ENCODE results near the gene ZNF407.
A peak's percentile ranks its signal among the peaks of the same experiment; 100 is the strongest.

The ZNF407 gene

GRCh38 chr18:74630804-74631203 is 33.1 kb downstream of the ZNF407 start:
- no peak for DNase-seq

- DNase-seq = no peak
These were observed 33.5 kb downstream of the ZNF407 start for GRCh38 chr18:74631212-74631611.

- no peak for DNase-seq
These were observed 34.1 kb downstream of the ZNF407 start for GRCh38 chr18:74631623-74632350.

GRCh38 chr18:74632351-74632679 is 34.6 kb downstream of the ZNF407 start:
- no peak for DNase-seq

GRCh38 chr18:74632856-74633255 is 35.2 kb downstream of the ZNF407 start:
- DNase-seq = no peak

- DNase-seq = no peak
These were observed 36.1 kb downstream of the ZNF407 start for GRCh38 chr18:74633652-74634352.

- no peak for DNase-seq
These were observed 37.7 kb downstream of the ZNF407 start for GRCh38 chr18:74635224-74635975.

- no peak for DNase-seq
These were observed 39.4 kb downstream of the ZNF407 start for GRCh38 chr18:74637070-74637469.

GRCh38 chr18:74638210-74638609 is 40.5 kb downstream of the ZNF407 start:
- no peak for DNase-seq

GRCh38 chr18:74644713-74645112 is 47.0 kb downstream of the ZNF407 start:
- DNase-seq = no peak

GRCh38 chr18:74645679-74646078 is 48.0 kb downstream of the ZNF407 start:
- DNase-seq = no peak

- no peak for DNase-seq
These were observed 53.9 kb downstream of the ZNF407 start for GRCh38 chr18:74651327-74652128.

GRCh38 chr18:74652392-74652988 is 54.8 kb downstream of the ZNF407 start:
- no peak for DNase-seq

GRCh38 chr18:74654638-74655037 is 57.0 kb downstream of the ZNF407 start:
- DNase-seq = peak; percentile 1

GRCh38 chr18:74661008-74661407 is 63.3 kb downstream of the ZNF407 start:
- no peak for DNase-seq

- no peak for DNase-seq
These were observed 64.0 kb downstream of the ZNF407 start for GRCh38 chr18:74661691-74662090.

GRCh38 chr18:74662622-74663021 is 65.0 kb downstream of the ZNF407 start:
- no peak for DNase-seq

- no peak for DNase-seq
These were observed 67.7 kb downstream of the ZNF407 start for GRCh38 chr18:74665346-74665745.

GRCh38 chr18:74665905-74666304 is 68.2 kb downstream of the ZNF407 start:
- no peak for DNase-seq

- DNase-seq = no peak
These were observed 71.6 kb downstream of the ZNF407 start for GRCh38 chr18:74669136-74669798.

- no peak for DNase-seq
These were observed 74.7 kb downstream of the ZNF407 start for GRCh38 chr18:74672371-74672770.

- DNase-seq = no peak
These were observed 76.8 kb downstream of the ZNF407 start for GRCh38 chr18:74674487-74674886.

Measured in DMS 273 treated with DMSO at 0.1 percent for 48 hours (cell line).